Measurements from ENCODE around the gene ACOX2.

- TF ChIP-seq CTCF (IDR thresholded peaks at IDR 0.05) (no peak), EZH2 (IDR thresholded peaks at IDR 0.05) (no peak)
Measured at GRCh38 chr3:58459160-58459559, 77.8 kb downstream of the ACOX2 start.
